Fibroblast of gingiva (primary cell): Measurements from ENCODE around the gene ANKRD23.
"Not testable (repeated sequence)": the region's sequence is repeated elsewhere in the genome, so short reads cannot be mapped to it uniquely, and the experiment has no call there.

Source experiments
- DNase-seq: peaks from one replicate; pipeline ENCODE4 v3.0.0-alpha.2; 2011; ENCODE audit warnings: low read depth

ANKRD23 gene

DNA sequence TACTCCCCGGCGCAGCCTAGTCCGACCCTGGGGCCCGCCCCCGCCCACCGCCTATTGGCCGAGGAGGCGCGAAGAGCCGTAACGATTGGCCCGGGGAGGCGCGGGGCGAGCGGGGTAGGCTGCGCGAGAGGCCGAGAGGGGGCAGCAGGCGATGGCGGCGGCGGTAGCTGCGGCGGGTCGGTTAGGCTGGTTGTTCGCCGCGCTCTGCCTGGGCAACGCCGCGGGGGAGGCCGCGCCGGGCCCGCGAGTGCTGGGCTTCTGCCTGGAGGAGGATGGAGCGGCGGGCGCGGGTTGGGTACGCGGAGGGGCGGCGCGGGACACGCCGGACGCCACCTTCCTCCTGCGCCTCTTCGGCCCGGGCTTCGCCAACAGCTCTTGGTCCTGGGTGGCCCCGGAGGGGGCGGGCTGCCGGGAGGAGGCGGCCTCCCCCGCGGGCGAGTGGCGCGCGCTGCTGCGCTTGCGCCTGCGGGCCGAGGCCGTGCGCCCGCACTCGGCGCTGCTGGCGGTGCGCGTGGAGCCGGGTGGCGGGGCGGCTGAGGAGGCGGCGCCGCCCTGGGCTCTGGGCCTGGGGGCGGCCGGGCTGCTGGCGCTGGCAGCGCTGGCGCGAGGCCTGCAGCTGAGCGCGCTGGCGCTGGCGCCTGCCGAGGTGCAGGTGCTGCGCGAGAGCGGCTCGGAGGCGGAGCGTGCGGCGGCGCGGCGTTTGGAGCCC is 27.5 kb downstream of the ANKRD23 start, which contains the start of gene CNNM3:
TSS of gene CNNM3 (plus strand) at position 142 of the 709 bp plus-strand sequence. CDS start at position 152, 10 bp downstream.
- DNase-seq, result peak; percentile 92

DNA sequence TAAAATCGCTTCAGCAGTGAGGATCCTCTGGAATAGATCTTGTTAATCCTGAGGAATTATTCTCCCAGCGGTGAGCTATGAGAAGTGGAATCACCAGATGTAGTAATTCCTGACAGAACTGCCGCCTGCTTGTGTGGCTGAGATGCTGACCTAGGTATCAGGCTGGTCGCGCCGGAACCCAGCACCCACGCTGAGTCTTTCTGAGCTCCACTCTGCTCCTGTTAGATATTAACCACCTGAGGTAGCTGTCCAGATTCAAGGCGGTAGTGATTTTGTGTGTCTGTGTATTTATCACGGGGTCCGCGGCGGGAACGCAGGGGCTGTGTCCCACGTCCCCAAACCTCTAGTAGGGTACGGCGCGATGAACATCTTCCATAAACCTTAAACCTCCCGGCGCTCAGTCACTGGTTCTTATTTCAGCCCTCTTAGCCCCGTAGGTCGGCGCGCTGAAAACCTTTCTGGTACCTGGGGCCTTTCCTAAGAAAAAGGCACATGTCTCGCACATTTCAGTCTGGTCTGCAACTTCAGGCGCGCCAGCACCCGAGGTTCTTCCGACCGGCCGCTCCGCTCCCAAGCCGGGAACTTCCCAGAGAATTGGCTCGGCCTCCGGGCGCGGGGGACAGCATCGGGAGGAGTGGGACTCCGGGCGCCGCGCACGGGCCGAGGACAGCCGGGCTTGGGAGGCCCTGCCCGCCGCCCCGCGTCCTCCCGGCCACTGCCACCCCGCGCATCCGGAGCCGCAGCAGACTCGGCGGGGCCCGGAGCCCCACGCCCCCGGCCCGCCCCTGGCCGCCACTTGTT is 28.3 kb downstream of the ANKRD23 start:
- DNase-seq, result peak; percentile 51

DNA sequence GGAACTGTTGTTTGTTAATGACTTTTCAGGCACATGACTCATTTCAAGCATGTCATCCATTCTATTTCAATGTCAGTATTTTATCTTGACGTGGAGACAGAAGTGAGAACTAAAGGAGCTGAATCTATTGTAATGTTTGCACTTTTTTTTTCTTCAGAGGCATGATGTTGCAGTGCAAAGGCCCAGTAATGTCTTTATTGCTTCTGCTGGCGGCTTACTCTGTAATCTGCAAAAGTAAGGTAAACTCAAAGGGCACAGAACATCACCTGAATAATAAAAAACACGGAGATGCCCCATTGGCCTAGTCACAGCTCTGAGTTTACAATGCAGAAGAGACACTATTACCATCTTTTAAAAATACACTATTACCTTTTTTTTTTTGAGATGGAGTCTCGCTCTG is 30.2 kb downstream of the ANKRD23 start:
- no peak for DNase-seq

DNA sequence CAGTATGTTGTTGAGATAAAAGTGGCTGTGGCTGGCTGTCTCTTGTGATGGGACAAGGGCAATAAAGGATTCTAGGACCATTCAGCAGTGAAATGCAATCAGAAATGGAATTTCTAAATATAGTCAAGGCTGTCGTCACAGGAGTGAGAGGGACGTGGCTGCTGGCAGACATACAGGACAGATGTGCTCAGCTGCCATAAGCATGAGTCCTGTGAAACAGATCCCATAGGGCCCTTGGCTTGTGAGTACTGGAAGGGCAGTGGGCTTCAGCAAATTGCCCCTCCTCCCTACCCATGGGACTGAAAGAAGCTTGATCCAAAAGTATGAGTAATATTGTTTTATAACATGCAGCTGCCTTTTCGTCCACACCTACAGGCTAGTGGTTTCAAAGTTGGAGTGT is 31.9 kb downstream of the ANKRD23 start:
- DNase-seq, result peak; percentile 52

DNA sequence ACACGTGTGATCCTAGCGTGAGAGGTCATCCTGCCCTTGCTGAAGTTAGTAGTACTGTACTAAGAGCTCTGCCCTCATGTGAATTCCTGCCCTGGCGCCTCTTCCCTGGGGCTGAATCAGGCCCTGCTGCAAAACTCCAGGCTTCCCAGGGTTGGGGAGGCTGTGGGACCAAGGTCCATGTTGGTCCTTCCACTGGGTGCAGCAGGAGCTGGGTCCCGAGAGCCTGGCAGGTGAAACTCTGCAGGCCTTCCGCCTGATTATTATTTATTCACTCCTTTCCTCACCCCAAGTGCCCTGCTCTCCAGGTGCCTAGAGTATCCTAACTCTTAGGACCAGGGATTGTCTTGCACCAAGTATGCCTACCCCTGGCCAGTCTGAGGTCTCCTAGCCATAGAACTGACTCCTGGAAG is 33.0 kb downstream of the ANKRD23 start:
- no peak for DNase-seq

DNA sequence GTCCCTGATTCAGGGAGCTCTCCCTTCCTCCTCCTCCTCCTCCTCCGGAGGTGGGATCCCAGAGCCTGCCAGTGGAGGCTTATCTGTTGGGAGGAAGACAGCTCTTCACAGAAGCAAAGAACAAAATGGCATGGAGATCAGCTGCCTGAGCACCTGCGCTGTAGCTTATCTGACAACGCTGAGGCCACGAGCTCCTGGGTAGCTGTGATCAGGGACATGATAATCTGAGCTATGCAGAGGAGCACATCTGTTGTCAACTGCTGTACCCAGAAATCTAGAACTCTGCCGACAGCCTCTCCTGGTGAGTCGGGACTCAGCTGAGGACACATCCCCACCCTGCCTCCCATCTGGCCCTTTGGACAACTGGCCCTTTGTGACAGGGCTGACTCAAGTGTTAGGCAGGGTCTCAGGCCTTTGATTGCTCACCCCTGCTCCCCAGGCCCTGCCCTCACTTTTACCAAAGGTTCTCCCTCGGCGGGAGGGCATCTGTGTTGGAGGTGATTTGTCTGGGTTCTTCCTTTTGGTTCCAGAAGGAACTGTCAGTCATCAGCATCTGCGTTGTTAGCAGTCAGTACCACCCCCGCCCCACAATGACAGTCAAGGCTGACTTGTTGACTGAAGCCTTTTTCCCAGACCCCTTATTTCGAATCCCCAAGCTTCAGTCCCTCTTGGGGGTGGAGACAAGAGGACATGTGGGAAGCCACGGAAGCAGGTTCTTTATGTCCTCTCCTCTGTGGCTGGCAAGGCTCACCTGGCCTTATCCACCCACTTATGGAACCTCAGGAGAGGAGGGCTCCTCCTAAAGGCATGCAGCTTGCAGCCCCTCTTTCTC is 33.7 kb downstream of the ANKRD23 start:
- DNase-seq, result no peak

DNA sequence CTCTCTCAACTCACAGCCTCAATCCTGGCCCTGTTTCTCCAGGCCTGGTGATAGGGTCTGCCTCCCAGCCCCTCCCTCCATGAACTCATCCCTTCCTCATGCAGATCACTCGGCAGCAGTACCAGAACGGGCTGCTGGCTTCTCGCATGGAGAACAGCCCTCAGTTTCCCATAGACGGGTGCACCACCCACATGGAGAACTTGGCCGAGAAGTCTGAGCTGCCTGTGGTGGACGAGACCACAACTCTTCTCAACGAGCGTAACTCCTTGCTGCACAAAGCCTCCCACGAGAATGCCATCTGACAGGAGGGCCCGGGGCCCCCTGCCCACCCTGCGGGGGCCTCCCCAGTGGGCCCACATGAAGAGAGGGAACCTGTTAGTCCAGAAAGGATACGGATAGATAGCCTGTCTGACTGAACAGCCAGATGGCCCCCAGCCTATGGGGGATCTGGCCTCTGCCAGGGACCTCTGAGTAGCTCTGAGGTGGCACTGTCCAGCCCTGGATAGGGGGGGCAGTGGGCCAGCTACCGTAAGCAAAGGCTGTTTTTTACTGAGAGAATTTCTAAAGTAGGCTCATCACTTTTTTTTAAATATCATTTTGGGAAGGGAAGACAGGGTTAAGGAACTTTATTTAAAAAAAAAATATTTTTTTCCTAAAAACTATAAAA is 34.5 kb downstream of the ANKRD23 start:
- DNase-seq, result no peak

DNA sequence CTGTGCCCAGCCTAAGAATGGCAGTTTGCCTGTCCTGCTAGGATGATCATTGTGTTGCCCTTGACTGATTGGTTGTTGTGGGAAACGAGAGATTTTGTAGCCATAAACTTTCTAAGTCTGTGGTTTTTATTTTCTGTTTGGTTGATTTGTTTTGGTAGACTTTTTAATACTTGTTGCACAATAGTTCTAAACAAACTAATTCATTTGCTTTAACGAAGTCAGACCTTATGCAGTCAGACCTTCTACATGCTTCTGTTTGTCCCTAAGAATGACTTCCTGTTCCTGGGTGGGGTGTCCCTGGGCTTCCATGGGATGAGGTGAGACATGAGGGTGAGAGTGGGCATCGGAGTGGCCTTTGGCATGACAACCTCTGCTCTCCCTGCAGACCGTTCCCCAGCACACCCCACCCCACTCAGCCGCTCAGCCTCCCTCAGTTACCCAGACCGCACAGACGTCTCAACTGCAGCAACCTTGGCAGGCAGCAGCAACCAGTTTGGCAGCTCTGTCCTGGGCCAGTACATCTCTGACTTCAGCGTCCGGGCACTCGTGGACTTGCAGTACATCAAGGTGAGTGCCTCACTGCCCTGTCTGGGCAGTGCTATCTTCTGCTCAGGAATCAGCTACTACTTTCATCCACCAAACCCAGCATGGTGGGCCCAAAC is 35.5 kb downstream of the ANKRD23 start:
- no peak for DNase-seq

DNA sequence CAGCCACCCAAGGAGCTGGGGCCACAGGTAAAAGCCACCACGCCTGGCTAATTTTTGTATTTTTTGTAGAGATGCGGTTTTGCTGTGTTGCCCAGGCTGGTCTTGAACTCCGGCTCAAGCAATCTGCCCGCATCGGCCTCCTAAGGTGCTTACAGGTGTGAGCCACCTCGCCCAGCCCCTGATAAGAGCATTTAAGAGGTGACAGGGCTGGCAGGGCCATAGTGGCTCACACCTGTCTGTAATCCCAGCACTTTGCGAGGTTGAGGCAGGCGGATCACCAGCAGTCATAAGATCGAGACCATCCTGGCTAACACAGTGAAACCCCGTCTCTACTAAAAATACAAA is 36.7 kb downstream of the ANKRD23 start:
- DNase-seq, result no peak

DNA sequence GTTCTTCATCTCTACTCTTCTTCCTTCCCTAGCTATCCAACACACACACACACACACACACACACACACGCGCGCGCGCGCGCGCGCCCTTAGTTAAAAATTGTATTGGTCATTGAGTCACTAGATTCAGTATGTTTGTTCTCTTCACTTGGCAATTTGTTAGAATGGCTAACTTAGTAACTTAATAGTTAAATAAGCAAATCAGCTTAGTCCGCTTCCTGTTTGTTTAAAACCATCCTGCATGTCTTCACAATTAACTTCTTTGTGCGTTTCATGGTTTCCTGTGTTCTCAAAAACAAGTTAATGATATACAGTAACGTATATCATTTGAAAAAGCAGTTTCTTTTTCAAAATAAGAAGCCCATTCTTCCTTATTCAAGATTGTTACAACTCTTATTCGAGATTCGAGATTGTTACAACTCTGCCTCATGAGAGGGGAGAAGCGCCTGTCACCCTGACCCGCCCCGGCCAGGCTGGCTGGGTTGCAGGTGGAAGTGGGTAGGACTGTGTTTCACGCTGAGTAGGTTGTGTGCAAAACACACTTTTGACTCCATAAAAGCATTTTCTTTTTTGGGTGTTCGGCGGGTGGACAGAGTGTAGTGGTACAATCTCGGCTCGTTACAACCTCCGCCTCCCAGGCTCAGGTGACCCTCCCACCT is 37.2 kb downstream of the ANKRD23 start:
- DNase-seq, result no peak

DNA sequence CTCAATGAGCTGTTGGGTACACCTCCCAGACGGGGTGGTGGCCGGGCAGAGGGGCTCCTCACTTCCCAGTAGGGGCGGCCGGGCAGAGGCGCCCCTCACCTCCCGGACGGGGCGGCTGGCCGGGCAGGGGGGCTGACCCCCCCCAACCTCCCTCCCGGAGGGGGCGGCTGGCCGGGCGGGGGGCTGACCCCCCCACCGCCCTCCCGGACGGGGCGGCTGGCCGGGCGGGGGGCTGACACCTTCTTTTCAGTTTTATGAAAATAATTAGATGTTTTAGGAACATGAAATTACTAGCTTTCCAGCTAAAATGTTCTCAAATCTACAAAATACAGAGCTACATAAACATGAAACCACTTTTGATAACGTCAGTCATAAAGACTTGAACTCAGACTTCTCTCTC is 37.9 kb downstream of the ANKRD23 start:
- DNase-seq, result not testable (repeated sequence)

DNA sequence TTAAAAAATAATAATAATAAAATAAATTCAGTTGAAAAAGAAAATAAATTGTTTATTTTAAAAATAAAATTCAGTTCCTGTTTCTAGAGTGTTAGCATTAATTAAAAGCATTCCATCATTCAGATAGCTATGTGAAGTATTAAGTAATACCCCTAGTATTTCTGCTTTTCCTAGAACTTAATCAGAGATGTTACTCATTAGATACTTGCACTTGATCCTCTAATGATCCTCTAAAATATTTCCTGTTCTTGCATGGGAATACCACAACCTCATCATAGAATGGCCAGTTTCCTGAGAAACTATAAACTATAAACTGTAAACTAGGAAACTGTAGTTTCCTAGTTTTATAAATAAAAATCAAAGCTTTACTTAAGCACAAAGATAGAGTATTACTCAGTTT is 38.8 kb downstream of the ANKRD23 start:
- DNase-seq, result no peak

DNA sequence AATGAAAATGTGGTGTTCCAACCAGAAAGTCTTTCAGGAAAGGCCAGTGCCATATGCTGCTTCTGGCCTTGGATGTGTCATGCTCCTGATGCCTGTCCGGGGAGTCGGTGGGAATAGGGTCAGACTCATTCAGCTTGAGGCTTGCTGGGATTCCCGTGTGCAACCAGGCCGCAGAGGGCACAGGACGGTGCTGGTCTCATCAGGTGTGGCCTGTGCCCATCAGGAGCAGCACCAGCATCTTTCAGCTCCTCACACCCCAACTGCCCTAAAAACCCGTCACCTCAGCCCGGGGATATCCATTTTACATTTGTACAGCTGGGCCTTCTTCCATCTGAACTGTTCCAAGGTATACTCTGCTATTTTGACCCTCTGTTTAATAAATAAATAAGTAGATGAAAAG is 41.1 kb downstream of the ANKRD23 start:
- no peak for DNase-seq

DNA sequence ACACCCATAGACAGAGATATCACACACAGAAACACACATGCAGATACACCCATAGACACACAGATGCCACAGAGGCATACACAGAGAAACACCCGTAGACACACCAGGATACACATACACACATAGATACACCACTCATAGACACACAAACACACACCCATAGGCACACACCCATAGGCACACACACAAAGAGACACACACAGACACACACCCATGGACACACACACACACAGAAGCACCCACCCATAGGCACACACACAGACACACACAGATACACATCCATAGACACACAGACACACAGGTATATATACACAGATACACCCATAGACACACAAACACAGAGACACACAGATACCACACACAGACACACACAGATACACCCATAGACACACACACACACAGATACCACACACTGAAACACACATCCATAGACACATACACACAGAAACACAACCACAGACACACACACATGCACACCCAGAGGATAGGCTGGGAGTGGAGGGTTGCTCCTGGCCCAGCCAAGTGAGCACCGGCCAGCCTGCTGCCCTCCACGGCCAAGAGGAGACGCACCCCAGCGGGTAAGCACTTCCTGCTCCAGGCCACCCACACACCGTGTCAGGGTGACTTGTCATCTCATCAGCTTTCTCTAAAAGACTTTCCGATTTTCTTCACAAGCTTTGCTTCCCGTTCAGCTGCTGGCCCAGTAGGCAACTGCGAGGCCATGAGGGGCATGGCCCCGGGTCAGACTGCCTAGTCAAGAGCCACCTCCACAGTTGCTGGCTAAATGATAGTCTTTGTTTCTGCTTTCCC is 41.8 kb downstream of the ANKRD23 start:
- DNase-seq, result no peak

DNA sequence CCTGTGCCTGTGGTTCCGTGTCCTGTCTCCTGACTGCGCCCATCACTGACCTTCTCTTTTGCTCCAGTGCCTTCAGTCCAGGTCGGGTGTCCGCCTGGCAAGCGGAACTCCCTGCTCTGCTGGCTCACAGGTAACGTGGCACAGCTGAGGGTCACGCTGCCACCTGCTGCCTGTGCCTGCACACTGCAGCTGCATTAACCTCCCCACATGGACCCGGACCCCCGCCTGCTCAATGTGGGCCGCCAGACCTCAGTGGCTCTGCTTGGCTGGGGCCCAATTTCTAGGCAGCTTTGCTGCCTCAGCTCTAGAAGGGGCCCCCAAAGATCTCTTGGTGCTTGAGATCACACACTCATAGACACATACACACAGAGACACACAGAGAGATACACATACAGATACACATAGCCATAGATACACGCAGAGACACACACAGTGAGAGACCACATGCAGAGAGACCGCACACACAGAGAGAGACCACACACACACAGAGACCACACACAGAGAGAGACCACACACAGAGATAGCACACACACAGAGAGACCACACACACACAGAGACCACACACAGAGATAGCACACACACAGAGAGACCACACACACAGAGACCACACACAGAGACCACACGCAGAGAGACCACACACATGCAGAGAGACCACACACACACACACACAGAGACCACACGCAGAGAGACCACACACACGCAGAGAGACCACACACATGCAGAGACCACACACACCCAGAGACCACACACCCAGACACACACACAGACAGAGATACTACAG is 42.6 kb downstream of the ANKRD23 start:
- peak; percentile 26 for DNase-seq

DNA sequence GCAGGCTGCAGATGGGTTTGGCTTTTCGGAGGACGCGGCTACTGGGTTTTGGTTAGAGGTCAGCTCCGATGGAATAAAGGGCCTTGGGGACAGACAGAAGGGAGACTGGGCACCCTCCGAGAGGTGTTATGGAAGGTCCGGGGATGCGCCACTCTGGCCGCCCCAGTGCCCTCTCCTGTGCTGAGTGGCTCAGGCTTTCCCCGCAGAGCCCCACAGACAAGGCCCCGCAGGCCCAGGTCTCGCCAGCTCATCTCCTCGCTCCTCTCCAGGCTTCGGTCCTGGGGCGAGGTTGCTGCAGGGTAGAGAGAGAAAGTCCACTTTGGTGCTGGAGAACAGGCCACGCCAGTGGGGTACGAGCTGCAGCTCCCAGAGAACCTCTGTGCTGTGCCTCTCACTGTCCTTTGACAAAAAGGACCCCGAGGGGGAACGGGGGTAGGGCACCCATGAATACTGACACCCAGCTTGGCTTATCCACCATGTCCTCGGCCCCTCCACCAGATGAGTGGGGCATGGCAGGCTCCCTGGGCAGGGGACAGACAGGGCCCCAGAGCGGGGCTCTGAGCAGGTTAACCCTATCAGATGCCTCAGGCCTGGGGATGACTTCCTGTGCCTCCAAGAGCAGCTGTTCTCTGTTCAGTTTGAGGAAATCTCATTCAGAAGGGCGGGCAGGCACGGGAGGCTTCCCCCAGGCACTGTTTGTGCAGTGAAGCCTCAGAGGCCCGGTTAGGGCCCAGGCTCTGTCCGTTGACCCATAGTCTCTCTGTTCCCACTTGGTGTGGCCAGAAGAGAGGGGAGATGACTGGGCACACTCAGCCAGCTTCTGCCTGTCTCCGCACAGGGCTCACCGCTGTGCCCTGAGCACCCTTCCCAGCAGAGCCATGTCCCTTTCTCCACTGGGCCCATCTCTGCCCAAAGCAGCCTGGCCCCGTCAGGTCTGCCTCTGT is 43.5 kb downstream of the ANKRD23 start:
- DNase-seq, result no peak

DNA sequence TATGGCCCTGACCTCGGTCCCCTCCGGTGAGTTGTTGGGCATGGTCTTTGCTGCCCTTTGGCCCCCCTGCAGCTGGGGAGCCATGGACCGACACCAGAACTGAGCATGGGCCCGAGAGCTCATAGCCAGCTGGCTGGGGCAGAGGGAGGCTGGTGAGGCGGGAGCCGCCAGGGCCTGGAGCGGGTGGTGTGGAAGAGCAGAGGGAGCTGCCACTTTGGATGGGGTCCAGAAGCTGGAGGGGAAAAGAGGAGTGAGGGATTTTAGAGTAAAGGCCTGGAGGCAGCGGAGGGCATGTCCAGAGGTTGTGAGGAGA is 44.2 kb downstream of the ANKRD23 start:
- no peak for DNase-seq
